ENCODE results near the gene FGF22. TPM values are rescaled to one million over a fixed set of nuclear protein-coding genes. Genes with fewer than 3 reads are reported as not detected.
A peak's percentile ranks its signal among the peaks of the same experiment; 100 is the strongest.
"Not testable (repeated sequence)": the region's sequence is repeated elsewhere in the genome, so short reads cannot be mapped to it uniquely, and the experiment has no call there.

The FGF22 gene
- total RNA-seq, 1 donor from 2014 or later = 0.10 TPM

DNA sequence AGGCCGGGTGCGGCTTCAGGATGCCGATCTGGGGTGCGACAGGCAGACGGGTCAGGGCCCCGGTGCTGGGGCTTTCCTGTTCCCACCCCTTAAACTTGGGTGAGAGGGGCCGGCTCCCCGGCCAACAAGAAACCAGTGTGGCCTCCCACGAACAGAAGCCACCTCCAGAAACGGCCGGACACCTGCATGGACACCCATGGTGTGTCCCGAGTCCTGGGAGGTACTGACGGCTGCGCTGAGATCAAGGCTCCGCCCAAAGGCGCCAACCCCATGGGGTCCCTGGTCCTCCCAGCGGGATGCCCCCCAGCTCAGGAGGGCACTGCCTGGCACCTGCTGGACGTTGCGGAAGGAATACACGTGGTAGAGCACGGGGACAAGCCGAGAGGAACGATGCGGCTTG is 17.9 kb upstream of the FGF22 start:
- no peak for DNase-seq (ENCODE audit: low read depth)

DNA sequence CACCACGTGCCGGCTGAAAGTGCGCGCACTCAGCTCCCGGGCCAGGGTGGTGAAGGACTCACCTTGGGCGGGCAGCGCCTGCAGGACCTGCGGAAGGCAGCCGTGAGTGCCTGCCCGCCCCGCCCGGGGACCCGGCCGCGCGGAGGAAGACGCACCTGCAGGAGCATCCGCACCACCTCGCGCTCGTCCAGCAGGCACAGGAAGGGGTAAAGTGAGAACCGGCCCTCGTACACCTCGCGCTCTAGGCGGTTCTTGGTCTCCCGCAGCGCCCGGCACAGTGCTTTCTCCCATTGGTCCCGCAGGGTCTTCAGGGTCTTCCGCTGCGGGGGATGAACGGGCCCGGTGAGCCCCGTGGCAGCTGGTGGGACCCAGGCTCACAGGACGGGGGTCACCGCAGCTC is 17.0 kb upstream of the FGF22 start:
- DNase-seq (ENCODE audit: low read depth) = no peak

DNA sequence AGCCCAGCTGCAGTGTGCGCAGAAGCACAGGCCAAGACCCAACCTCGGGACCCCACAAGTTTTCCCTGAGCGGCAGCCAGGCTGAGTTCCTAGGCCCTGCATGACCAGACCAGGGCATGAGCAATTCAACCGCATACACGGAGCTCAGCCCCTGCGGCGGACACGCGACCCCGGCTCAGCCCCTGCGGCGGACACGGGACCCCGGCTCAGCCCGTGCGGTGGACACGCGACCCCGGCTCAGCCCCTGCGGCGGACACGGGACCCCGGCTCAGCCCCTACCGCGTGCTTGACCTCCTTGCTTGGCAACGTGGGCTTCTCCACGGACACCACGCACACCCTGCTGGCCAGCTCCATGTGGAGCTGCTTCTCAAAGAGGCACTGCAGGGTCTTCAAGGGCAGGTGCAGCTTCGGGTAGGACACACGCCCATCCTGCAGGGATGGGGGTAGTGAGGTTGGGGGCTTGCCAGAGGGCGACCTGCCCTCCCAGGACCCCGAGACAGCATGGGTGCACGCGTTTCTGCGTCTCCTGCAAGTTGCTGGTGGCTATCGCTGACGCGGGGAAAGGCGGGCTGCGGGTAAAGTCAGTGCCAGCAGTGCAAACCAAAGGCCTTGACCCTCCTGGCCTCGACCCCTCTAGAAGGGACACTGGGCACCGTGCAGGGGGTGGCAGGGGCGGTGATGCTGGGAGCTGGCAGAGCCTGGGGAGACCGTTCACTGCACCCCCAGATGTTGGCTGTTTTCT is 16.3 kb upstream of the FGF22 start:
- DNase-seq (ENCODE audit: low read depth) = no peak

DNA sequence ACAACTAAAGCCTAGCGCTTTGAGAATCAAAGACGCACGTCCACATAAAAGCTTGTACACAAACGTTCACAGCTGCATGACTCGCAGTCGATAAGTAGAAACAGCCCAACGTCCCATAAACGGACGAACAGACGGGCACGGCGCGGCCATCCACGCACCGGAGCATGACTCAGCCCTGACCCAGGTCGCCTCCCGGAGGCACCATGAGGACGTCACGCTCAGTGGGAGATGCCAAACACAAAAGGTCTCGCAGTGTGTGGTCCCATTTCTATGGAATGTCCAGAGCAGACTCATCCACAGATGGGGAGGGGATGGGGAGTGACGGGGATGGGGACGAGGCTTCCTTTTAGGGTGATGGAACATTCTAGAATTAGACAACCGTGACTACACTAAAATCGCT is 15.7 kb upstream of the FGF22 start:
- DNase-seq (ENCODE audit: low read depth) = peak; percentile 14

DNA sequence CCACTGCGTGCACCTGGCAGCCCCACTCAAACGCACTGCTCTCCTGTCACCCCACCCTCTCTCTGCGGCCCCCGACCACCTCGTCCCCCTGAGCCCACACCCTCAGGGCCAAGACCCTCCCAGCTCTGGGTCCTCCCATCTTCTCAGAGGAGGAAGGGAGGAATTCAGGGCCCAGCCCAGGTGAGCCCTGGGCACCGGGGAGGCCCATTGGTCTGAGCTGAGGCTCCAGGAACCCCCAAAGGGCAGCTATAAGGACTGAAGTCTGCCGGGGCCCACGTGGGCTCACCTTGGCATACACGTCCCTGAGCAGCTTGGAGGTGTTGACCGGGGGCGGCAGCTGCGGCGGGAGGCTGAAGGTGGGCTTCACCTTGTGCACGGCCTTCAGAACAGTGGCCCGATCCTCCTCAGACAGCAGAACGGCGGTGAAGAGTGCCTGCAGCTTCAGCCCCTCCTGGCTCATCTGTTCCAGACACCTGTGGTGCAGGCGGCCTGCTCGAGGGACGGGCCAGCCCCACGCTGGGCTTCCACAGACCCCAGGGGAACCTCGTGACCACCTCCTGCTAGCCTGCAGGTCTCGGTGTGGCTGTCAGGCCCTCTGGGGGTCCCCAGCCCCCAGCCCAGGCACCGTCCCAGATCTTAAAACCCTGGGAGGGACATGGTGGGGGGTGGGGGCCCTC is 15.1 kb upstream of the FGF22 start:
- DNase-seq (ENCODE audit: low read depth) = no peak

DNA sequence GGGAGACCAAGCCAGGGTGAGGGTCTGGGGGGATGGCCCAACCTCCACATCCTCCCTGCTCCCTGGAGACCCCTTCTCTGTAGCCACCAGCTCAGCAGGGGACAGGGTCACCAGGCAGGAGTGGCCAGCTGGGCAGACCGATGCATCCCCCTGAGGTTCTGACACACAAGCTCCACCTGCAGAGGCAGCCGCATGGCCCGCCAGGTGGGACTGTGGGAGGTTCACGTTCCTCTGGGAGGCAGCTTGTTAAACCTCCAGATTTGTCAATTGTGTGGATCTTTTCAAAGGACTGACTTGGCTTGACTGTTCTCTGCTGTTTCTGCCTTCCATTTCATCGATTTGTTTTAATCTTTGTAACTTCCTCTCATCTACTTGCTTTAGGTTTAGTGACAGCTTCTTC is 14.4 kb upstream of the FGF22 start:
- DNase-seq (ENCODE audit: low read depth) = no peak

DNA sequence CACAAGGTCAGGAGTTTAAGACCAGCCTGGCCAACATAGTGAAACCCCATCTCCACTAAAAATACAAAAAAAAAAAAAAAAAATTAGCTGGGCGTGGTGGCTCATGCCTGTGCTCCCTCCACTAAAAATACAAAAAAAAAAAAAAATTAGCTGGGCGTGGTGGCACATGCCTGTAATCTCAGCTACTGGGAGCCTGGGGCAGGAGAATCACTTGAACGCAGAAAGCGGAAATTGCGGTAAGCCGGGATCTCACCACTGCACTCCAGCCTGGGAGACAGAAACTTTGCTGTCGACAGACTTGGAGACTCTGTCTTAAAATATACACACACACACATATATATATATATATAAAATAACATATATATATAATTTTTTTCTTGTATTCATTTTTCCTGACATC is 13.1 kb upstream of the FGF22 start:
- DNase-seq (ENCODE audit: low read depth) = not testable (repeated sequence)

DNA sequence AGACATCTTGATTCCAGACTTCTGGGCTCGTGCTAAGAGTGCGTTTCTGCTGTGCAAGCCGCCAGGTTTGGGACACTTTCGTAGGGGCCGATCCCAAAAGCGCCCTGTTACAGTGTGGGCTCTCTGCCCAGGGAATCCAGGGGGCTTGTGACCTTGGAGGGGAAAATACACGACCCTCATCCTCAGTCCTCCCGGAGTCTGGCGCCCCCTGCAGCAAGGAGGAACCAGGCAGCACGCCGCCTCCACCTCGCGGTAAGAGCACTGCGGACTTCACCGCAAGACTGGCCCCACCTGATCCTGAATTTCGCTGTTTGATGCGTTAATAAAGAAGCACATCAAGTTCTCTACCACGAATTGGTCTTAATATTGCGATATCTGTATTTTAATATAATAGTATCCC is 11.5 kb upstream of the FGF22 start:
- DNase-seq (ENCODE audit: low read depth) = no peak

DNA sequence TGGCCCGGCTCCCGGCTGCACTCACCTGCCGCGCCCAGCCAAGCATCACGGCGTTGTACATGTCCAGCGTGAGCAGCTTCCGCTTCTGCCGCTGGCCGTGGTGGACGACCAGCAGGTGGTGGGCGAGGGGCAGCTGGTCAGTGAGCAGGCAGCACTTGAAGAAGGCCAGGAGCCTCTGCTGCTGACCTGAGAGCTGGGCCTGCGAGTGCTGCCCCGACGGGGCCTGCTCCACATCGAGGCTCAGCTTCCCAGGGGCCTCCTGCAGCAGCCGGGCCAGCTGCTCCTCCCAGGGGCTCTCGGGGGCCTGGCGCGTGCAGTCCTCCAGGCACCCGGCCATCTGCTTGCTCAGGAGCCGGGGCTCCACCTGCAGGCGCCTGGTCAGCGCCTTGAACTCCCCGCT is 10.2 kb upstream of the FGF22 start:
- DNase-seq (ENCODE audit: low read depth) = not testable (repeated sequence)

DNA sequence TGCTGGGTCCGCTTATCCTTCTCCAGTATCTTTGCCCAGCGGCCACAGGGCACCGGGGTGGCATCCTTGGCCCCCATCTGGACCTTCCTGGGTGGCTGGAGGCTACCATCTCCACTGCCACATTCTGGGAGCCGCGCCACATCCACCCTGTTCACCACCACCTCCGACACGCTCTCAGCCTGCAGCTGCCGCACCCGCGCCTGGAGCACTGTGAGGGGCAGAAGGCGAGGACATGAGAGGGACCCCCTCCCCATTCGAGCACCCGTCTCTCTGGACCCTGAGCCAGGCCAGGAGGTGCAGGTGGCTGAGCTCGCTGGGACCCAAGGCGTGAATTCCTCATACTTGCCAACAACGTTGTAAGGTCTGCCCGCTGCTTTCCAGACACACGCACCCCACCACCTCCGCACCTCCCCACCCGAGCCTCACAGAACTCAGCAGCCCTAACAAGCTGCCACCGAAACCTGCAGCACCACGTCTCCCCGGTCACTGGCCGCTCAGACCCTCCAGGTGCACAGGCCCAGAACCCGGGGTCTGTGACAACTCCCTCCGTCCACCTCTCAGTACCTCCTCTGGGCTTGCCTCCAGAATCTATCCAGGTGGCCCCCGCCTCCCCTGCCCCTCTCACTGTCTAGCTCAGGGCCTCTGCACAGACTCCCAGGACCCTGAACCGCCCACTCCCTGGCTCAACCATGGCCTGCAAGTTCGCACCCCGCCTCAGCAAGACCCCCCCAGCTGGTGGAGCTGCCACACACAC is 9.5 kb upstream of the FGF22 start:
- DNase-seq (ENCODE audit: low read depth) = no peak

DNA sequence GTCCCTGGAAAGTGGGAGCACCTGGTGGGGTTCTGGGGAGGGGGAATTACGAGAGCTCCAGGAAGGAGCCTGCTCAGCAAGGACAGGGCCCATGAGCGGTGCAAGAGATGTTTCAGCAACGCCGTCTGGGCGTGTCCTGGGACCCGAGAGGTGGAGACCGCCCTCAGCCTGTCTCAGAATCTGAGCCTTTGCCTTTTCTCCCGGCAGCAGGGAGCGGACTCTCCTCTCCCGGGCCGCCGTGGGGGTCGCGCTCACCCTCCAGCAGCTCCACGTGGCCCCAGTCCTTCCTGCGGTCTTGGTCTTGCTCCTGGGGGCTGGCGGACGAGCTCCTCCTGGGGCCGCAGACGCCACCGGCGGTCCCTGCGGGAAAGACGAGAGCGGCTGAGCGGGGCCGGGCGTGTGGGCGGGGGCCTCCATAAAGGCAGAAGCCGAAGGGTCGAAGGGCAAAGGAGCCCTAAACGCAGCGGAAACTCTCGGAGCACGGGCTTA is 7.1 kb upstream of the FGF22 start:
- peak; percentile 15 for DNase-seq (ENCODE audit: low read depth)

DNA sequence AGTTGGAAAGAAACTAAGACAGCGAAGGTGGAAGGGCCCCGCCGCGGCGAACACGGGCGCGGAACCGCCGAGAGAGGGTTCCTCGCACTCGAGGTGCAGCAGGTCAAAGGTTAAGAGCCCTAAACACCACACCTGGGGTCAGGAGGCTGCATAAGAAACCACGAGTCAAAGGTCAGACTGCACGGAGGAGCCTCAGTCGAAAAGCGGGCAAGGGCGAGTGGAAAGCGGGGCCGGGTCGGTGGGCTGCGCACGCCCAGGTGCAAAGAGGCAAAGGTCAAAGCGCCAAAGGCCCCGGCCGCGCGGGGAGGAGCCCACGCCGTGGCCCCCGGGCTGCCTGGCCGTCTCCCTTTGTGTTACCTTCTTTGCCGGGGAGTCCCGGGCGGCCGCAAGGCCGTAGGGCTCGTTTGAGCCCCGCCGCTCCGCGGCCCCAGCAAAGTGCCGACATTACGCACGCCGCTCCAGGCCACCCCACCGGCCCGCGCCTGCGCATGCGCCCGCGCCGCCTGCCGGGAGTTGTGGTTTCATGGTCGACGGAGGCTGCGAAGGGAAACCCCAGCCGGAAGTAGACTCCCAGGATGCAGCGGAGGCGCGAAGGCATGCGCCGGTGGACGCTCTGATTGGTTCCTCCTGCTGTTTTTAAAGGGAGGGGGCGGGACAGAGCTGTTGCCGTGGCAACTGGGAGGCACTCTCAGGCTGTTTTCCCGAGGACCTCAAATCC is 6.5 kb upstream of the FGF22 start, which contains the start of gene POLRMT:
Gene POLRMT (minus strand): TSS at position 470 of the 718 bp plus-strand sequence. CDS start 25 bp downstream, at position 445.
- DNase-seq (ENCODE audit: low read depth) = peak; percentile 96

DNA sequence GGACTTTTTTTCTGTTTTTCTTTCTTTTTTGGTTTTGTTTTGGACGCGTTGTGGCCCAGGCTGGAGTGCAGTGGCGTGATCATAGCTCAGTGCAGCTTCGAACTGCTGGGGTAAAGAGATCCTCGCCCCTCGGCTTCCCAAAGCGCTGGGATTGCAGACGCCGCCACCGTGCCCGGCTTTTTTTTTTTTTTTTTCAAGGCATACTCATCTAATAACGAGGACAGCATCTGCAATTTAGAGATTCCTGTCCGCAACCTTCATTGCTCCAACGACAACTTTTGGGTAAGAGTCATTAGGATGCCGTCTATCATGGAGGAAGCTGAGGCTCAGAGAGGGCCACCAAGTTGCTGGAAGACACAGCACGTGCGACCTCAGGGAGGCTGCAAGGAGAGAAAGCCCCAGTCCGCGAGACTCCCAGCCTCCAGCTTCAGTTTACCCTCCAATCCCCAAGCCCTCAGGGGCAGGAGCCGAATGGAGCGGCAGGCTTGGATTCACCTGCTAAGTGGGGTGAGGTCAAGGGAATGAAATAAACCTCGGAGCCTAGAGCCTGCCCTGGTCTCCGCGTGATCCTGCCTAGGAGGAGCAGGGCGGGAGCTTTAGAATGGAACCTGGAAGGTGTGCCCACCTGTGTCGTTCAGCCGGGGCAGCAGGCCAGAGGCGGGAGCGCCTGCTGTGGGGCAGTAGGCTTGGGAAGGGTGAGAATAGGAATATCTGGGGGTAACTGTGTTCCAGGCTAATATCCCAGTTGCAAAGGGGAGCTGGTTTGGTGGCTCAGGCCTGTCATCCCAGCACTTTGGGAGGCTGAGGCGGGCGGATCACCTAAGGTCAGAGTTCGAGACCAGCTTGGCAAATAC is 5.7 kb upstream of the FGF22 start:
- DNase-seq (ENCODE audit: low read depth) = peak; percentile 2

DNA sequence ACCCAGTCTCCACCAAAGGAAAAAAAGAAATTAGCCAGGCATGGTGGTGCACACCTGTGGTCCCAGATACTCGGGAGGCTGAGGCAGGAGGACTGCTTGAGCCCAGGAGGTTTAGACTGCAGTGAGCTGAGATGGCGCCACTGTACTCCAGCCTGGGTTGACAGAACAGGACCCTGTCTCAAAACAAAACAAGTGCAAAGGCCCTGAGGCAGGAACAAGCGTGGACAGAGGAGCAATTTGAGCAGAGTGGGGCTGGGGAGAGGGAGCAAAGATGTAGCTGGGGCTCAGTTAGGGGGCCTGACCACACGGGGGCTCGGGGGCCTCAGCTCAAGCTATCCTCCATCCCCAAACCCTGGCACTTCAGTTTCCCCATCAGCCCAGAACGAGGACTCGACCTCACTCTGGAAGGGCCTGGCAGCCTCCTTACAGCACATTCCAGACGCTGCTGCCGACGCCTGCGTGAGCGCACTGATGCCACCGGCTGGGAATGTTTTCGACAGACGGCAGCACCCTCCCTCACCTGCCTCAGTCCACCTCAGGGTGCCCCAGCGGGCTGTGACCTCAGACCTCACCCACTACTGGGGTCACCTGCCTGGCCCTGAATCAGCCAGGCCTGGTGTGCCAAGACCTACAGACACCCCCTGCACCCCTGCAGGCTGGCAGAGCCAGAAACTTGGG is 4.6 kb upstream of the FGF22 start:
- DNase-seq (ENCODE audit: low read depth) = no peak

DNA sequence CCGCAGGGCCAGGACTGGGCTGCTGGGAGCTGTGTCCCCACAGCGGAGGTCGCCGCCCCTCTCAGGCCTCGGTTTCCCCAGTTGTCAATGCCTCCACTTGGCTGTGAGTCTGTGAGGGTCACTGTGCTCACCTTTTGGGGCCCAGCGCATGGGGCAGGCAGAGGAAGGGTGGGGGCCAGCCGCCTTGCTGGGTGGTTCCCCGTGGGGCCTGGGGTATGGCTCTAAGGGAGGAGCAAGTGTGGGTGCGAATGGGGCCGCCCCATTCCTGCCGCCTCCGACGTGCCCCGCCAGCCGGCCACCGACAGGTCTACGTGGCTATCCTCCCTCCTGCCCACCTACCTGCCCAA is 800 bp upstream of the FGF22 start:
- DNase-seq (ENCODE audit: low read depth) = no peak

DNA sequence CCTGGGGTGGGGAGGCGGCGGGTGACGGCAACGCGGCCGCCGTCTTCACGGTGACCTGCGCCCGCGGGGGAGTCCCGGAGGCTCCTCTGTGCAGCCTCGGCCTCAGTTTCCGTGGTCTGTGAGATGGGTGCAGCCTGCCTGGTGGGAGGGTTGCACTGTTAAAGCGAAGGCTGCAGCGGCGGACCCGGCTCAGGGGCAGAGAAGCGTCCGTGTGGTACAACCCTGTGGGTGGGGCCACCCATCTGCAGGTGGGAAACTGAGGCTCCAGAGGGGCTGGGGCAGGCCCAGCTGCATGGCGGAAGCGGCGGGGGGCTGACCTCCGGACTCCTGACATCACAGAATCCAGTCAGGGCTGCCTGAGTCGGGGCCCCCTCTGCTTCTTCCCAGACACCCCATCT is 481 bp downstream of the FGF22 start:
- DNase-seq (ENCODE audit: low read depth) = no peak

DNA sequence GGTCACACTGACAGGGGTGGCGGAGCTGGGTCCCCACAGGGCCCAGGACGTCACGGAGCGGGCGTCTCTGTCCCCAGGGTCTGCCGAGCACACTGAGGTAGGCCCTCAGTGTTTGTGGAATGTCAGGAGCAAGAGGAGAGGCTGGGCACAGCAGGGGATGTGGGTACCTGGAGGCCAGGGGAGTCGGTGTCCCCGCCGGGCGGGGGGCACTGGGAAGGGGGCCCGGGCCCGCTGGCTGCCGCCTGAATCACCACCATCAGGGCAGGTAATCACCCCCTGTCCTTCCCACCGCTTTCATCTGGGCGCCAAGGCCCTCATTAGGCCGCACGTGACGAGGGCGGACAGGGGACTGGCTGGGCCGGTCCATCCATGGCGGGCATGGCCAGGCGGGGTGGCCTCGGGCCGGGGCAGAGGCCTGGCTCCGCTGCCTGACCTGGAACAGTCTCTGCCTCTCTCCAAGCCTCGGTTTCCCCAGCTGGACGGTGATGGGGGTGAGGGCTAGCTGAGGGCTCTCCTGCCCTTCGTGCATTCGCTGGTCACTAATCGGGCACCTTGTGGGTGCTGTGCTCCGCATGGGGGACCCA is 1.0 kb downstream of the FGF22 start:
- DNase-seq (ENCODE audit: low read depth) = no peak

DNA sequence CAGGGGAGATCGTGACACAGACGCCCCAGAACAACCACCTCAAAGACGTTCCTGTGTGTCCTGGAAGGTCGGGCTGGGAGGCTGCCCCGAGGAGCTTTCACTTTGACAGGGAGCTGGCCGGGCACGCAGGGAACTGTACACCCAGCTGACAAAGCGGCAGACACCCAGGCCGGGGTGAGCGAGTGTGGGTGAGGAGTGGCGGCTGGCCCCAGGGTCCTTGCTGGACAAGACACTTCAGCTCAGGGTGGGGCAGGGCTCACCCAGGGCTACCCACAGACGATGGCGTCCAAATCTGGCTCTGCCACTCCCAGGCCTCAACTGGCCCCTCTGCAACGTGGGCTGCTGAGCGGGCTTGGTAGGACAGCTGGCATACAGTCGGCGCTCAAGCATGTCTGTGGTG is 2.0 kb downstream of the FGF22 start:
- no peak for DNase-seq (ENCODE audit: low read depth)

DNA sequence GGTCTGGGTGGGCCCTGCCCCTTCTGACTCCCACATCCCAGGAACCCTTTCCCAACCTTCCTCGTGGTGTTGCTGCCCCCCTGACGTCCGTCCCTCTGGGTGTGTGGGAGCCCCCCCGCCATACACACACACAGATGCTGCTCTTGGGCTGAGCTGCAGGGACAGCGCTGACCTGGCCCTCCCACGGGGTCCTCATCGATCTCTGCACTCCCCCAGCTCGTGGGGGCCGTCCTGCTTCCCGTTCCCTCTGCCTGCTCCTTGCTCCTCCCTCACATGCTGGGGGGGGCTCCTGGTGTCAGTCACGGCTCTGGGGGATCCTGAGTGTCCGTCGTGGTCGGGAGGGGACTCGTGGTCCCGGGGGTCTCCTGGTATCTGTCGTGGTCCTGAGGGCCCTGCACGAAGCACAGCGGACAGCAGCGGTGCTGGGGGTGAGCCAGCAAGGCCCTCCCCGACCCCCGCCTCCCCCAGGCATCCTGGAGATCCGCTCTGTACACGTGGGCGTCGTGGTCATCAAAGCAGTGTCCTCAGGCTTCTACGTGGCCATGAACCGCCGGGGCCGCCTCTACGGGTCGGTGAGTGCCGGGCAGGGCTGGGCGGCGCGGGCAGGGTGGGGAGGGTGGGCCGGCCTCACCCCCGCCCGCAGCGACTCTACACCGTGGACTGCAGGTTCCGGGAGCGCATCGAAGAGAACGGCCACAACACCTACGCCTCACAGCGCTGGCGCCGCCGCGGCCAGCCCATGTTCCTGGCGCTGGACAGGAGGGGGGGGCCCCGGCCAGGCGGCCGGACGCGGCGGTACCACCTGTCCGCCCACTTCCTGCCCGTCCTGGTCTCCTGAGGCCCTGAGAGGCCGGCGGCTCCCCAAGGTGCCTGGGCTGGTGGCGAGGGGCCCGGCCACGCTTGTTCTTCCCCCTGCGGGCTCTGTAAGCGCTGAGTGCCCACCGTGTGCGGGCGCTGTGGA is 3.4 kb downstream of the FGF22 start:
- DNase-seq (ENCODE audit: low read depth) = no peak
